Smooth muscle cell (in vitro differentiated cells): ENCODE results near the gene RUFY2. TPM values are rescaled to one million over a fixed set of nuclear protein-coding genes. Genes with fewer than 3 reads are reported as not detected.

Source experiments
- DNase-seq: peaks from one replicate; lab custom pipeline; 2025; ENCODE audit not compliant: unreplicated experiment; lab: John Stamatoyannopoulos, UW
- H2AFZ ChIP-seq: fragments of 200-600 bp; sonication (generic); 2 replicates; pipeline ENCODE4 v1.6.0; 2016; ENCODE audit warnings: antibody characterized with exemption, low read depth, mild to moderate bottlenecking
- H3F3A ChIP-seq: fragments of 200-600 bp; sonication (generic); 2 replicates; pipeline ENCODE4 v1.6.0; 2017; ENCODE audit warnings: antibody characterized with exemption, low read depth
- H3K27ac ChIP-seq: fragments of 200-600 bp; sonication (generic); 2 replicates; pipeline ENCODE4 v1.5.1; 2016; ENCODE audit warnings: low read depth, mild to moderate bottlenecking
- H3K27me3 ChIP-seq: fragments of 200-600 bp; sonication (generic); 2 replicates; pipeline ENCODE4 v1.6.1; 2016; ENCODE audit warnings: low read depth, mild to moderate bottlenecking
- H3K36me3 ChIP-seq: fragments of 200-600 bp; sonication (generic); 2 replicates; pipeline ENCODE4 v1.5.1; 2016; ENCODE audit warnings: low read depth
- H3K4me1 ChIP-seq: fragments of 200-600 bp; sonication (generic); 2 replicates; pipeline ENCODE4 v1.5.1; 2016; ENCODE audit warnings: low read depth
- H3K4me2 ChIP-seq: fragments of 200-600 bp; sonication (generic); 2 replicates; pipeline ENCODE4 v1.6.0; 2016; ENCODE audit warnings: mild to moderate bottlenecking
- H3K4me3 ChIP-seq: fragments of 200-600 bp; sonication (generic); 2 replicates; pipeline ENCODE4 v1.5.1; 2016; ENCODE audit warnings: mild to moderate bottlenecking
- H3K79me2 ChIP-seq: fragments of 200-600 bp; sonication (generic); 2 replicates; pipeline ENCODE4 v1.6.0; 2016; ENCODE audit warnings: low read depth, mild to moderate bottlenecking
- H3K9ac ChIP-seq: fragments of 200-600 bp; sonication (generic); 2 replicates; pipeline ENCODE4 v1.6.0; 2016; ENCODE audit warnings: low read depth
- H3K9me3 ChIP-seq: fragments of 200-600 bp; sonication (generic); replicated peaks from 2 replicates; pipeline ENCODE4 v1.5.1; 2016; ENCODE audit warnings: low read depth
- H4K20me1 ChIP-seq: fragments of 200-600 bp; sonication (generic); 2 replicates; pipeline ENCODE4 v1.6.0; 2016; ENCODE audit warnings: low read depth
- CTCF ChIP-seq: fragments of 200-600 bp; sonication (generic); IDR thresholded peaks from 2 replicates; pipeline ENCODE4 v1.5.1; 2017; ENCODE audit warnings: borderline replicate concordance, mild to moderate bottlenecking, antibody characterized with exemption; ENCODE audit not compliant: insufficient read depth, poor library complexity, severe bottlenecking
- WGBS: methylation state at CpG from one replicate; pipeline ENCODE4 v1.1.7; 2016; ENCODE audit warnings: low lambda C conversion rate; 5-methylcytosine and 5-hydroxymethylcytosine counted together
- polyA plus RNA-seq: library from polyadenylated mRNA; unstranded; fragments of >200 nt; fragmentation: Nextera tagmentation; extraction: Ambion mirVana; gene quantifications from 2 replicates; pipeline ENCODE4 v1.2.1, GENCODE V29; 2016
- total RNA-seq: library from RNA; depleted of rRNA; stranded (reverse); fragments of >200 nt; gene quantifications from 2 replicates; pipeline ENCODE4 v1.2.3, GENCODE V29; 2014

Gene RUFY2
- total and polyA plus RNA-seq, 2 experiments from 2014 or later, result 9.3 to 27.1 TPM

GRCh38 chr10:68440898-68441297 is 33.8 kb upstream of the RUFY2 start:
- Histone ChIP-seq H3K4me1 (no peaks in the 10 kb centered on the region), H2AFZ (no peak overlapping the region), H3K27ac (no peak overlapping the region), H4K20me1 (no peaks in the 10 kb centered on the region), H3K9ac (no peak overlapping the region), H3K27me3 (no peaks in the 10 kb centered on the region), H3K79me2 (no peaks in the 10 kb centered on the region), H3K9me3 (no peaks in the 10 kb centered on the region), H3K36me3 (no peaks in the 10 kb centered on the region), H3F3A (no peaks in the 10 kb centered on the region), H3K4me3 (no peak overlapping the region), H3K4me2 (no peak overlapping the region)
- DNase-seq, result no peak
- 98% methylated on average over 3 of the region's 3 CpGs for WGBS
- TF ChIP-seq CTCF, result no peak

- Histone ChIP-seq H3K4me2 (no peak overlapping the region), H3K4me3 (no peak overlapping the region), H3K36me3 (no peaks in the 10 kb centered on the region), H3F3A (no peaks in the 10 kb centered on the region), H4K20me1 (no peaks in the 10 kb centered on the region), H2AFZ (no peak overlapping the region), H3K27me3 (no peaks in the 10 kb centered on the region), H3K9me3 (no peaks in the 10 kb centered on the region), H3K79me2 (no peaks in the 10 kb centered on the region), H3K9ac (no peak overlapping the region), H3K4me1 (no peaks in the 10 kb centered on the region), H3K27ac (no peak overlapping the region)
- DNase-seq, result no peak
- no peak for TF ChIP-seq CTCF
These were observed 28.7 kb upstream of the RUFY2 start for GRCh38 chr10:68435803-68436202.

- no peak overlapping the region for H3K4me2 ChIP-seq
- H3F3A ChIP-seq, result no peaks in the 10 kb centered on the region
- no peak overlapping the region for H3K27ac ChIP-seq
- H3K4me3 ChIP-seq, result no peak overlapping the region
- no peaks in the 10 kb centered on the region for H3K9me3 ChIP-seq
- 85% methylated on average over 4 of the region's 4 CpGs for WGBS
- DNase-seq, result no peak
- no peaks in the 10 kb centered on the region for H3K4me1 ChIP-seq
- TF ChIP-seq CTCF, result no peak
- H3K36me3 ChIP-seq, result no peaks in the 10 kb centered on the region
- H3K9ac ChIP-seq, result no peak overlapping the region
- no peak overlapping the region for H2AFZ ChIP-seq
- no peaks in the 10 kb centered on the region for H4K20me1 ChIP-seq
- H3K79me2 ChIP-seq, result no peaks in the 10 kb centered on the region
- no peaks in the 10 kb centered on the region for H3K27me3 ChIP-seq
These were observed 27.6 kb upstream of the RUFY2 start for GRCh38 chr10:68434657-68435056.

GRCh38 chr10:68428396-68429104 is 21.5 kb upstream of the RUFY2 start:
- H3K9me3 ChIP-seq, result no peaks in the 10 kb centered on the region
- no peak overlapping the region for H3K4me2 ChIP-seq
- H3K4me1 ChIP-seq, result no peaks in the 10 kb centered on the region
- no peaks in the 10 kb centered on the region for H3K27me3 ChIP-seq
- no peak for TF ChIP-seq CTCF
- H2AFZ ChIP-seq, result no peak overlapping the region
- no peaks in the 10 kb centered on the region for H4K20me1 ChIP-seq
- no peaks in the 10 kb centered on the region for H3F3A ChIP-seq
- no peaks in the 10 kb centered on the region for H3K36me3 ChIP-seq
- WGBS, result 97% methylated on average over 5 of the region's 5 CpGs
- H3K27ac ChIP-seq, result no peak overlapping the region
- no peaks in the 10 kb centered on the region for H3K79me2 ChIP-seq
- H3K4me3 ChIP-seq, result no peak overlapping the region
- no peak overlapping the region for H3K9ac ChIP-seq
- DNase-seq, result no peak
